HG03103 (cell line): ENCODE measurements around the gene PRLHR.

Experiments
- ATAC-seq: cut with Tn5 transposase; IDR thresholded peaks from one replicate; pipeline ENCODE4 v1.9.1; 2021; ENCODE audit warnings: low read depth; ENCODE audit not compliant: unreplicated experiment

Gene PRLHR

DNA sequence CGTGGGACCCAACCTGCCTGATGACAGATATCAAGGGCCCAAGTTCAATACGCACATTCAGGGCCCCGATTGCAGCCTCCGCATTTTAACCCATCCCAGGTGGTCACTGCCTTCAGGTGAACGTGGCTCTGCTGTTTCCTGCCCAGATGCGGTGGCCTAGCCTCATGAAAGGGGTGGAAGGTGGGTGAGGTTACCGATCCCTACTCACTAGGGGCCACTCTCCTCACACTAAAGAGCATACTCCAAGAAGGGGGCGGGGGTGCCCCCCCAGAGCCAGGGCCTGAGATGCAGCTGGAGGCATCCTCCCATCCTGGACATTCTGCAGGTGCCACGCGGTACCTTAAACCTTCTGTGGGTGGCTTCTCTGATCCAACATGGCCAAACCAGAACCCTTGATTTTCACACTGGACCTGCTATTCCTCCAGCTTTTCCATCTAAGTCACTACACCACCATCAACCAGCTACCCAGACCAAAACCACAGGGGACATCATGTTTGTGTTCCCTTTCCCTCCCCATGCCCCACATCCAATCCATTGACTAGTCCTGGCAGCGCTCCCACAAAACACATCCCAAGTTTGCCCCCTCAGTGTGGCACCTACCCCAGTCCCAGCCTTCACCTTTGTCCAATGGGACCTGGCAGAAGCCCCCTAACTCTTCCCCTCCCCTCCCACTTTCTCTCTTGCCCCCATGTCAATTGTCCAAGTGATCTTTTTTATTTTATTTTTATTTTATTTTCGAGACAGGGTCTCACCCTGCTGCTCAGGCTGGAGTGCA is 30.0 kb downstream of the PRLHR start:
- no peak for ATAC-seq

DNA sequence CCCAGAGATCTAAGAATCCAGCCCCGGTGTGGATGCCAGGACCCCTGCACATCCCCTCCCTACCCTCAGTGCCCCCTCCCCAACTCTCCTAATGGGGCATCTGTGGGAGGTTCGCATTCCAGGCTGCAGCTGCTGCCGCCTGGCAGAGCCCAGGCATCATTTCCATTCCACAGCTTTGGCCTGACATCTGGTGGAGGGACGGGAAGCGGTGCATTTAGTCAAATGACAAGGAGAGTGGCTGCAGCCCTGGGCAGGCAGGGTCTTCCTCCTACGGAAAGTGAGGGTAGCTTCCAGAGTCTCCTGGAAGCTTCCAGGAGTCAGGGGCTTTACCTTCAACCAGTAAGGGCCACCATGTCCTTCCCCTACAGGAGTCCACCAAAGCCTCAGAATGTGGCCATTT is 30.8 kb downstream of the PRLHR start:
- no peak for ATAC-seq

DNA sequence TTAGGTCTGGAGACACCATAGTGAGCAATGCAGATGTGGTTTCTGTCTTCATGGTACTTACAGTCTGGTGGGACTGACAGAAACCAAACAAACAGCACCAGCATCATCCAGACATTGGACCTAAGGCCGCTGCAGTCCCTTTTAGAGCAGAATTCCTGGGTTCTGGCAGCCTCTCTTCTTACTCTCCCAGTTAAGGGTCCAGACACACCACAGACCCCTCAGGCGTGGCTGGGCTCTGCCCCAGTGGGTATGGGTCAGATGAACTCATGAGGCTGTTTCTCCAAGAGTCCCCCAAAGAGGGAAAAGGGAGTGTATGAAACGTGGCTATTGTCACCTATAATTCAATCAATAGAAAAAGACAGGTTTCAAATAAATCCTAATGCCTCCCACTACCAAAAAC is 31.3 kb downstream of the PRLHR start:
- no peak for ATAC-seq

DNA sequence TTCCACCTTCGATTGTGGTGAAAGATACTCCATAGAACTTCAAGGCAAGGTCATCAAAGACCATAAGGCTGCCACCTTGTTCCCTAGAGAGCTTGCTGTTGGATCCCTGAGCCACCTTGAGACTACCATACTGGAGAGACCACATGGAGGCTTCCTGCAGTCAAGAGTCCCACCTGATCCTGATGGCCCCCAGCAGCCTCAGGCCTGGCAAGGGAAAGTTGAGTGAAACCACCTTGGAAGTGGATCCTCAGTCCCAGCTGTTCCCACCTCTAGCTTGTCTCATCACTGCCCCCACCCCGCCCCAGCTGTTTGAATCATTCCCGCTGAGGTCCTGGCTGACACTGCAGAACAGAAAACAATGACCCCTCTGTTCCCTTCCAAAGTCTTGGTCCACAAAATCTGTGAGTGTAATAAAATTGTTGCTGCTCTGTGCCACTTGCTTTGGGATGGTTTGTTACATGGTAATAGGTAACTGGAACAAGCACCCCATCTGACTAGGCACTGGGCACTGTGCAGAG is 32.0 kb downstream of the PRLHR start:
- ATAC-seq = no peak

DNA sequence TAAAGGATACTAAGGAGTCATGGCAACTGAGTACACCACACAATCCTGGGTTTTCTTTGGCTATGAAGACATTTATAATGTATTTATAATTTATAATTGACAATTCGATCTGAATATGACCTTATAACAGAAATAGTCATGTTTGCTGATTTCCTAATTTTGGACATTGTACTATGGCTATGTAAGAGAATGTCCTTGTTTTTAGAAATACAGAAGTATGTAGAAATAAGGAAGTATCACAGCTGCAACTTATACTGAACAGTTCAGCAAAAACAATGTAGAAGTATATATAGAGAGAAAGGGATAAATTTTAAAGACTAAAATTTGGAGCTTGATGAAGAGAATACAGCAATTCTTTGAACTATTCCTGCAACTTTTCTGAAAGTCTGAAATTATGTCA is 32.6 kb downstream of the PRLHR start:
- ATAC-seq = no peak

DNA sequence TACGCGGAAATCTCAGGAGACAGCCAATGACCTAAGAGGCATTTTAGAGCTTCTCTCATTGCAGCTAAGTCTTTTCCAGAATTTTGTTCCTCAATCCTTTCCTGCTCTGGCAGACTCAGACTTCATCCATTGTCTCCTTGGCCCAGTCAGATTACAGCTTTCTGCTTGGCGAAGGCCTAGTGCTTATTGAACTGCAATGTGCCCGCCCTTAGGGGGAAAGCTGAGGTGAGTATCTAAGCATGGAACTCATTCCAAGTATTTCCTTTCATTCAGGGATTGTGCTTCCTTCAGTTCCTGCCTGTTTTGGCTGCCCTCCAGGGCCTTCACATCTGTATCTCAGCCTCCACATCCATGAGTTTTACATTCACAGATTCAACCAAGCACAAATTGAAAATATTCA is 37.5 kb downstream of the PRLHR start:
- no peak for ATAC-seq

DNA sequence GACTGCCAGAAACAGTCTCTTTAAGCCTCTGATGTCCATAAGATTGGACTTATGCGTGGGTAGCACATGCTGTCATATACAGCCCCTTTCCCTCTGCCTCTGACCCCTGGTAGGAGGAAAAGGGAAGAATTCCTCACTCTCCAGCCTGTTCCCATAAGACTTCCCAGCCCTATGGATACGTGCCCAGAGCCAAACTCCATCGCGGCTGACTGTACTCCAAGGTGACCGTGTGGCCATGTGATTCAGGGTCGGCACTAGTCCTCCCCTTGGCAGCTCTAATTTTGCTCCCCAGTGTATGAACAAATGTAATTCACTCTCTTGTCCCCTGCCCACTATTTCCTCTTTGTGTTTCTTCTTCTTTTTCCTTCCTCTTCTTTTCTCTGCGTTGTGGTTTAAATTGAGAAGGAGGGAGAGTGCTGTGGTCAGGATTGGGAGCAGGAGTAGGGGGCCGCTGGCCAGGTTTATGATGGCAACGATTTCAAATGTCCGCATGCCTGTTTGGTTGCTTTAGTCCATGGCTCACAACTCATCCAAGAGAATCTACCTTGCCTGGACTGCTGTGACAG is 43.8 kb downstream of the PRLHR start:
- no peak for ATAC-seq

DNA sequence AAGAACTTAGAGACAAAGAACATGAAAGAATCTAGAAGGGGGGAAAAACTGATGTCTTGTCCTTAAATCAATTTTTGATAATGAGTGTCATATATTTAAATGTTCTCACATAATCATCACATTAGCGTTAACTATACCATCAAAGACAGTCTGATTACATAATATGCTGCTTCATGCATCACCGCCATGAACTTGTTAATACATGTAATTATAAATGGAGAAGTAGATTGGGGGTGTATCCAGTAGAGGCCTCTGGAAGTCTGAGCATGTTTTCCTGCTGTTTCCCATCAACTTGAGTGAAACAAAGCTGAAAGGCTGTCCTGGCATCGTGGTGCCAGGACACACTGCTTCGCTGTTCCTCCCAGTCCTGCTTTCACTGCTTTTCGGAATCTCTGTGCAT is 48.2 kb downstream of the PRLHR start:
- ATAC-seq = no peak

DNA sequence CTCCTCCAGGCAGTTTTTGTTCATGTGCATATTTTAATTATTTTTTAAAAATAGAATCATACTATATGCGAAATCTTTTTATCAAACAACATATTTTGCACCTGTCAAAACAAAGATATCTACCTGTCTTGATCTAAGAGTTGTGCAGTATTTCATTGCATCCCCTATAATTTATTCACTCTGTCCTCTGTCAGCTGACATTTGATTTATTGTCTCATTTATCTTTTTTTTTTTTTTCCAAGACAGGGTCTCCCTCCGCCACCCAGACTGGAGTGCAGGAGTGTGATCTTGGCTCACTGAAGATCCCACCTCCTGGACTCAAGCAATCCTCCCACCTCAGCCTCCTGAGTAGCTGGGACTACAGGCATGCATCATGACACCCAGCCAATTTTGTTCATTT is 49.0 kb downstream of the PRLHR start:
- no peak for ATAC-seq

DNA sequence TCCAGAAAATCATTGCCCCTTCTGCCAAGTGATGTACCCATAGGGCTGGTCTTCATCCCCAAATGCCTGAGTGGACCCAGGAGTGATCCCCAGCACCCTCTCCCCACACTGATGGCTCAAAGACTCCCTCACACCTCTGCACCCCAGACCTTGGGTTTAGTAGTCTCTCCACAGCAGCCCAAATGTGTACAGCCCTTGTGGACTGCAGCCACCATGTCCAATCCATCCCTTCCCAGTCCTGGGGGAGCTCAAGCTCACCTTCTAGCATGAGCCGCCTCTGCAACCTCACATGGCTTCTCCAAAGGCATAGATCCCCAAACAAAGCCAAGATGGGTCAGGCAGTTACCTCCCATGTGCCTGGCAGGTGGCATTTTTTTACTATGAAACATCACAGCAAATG is 50.1 kb downstream of the PRLHR start:
- ATAC-seq = no peak

DNA sequence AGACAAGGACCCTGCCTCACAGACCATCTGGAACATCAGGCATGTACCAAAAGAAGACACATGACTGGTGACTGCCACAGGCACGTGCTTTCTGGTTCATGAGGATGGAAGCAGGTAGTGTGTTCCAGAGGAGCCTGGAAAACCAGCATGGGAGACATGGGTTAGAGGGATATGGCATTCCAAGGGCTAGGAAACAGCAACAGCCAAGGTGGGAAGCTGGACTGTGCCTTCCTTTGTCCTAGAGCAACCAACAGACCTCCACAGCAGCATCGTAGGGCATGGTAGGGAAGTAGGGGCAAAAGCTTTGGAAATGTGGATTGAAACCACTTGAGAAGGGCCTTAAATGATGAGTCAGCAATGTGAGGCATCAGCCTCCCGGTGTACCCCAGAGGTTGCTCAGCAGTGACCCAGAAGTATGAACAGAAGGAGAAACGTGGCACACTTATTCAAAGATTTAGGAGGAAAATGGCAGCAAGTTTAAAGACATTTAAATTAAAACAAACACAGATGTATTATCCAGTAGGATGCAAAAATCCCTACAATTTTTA is 51.0 kb downstream of the PRLHR start:
- ATAC-seq = no peak

DNA sequence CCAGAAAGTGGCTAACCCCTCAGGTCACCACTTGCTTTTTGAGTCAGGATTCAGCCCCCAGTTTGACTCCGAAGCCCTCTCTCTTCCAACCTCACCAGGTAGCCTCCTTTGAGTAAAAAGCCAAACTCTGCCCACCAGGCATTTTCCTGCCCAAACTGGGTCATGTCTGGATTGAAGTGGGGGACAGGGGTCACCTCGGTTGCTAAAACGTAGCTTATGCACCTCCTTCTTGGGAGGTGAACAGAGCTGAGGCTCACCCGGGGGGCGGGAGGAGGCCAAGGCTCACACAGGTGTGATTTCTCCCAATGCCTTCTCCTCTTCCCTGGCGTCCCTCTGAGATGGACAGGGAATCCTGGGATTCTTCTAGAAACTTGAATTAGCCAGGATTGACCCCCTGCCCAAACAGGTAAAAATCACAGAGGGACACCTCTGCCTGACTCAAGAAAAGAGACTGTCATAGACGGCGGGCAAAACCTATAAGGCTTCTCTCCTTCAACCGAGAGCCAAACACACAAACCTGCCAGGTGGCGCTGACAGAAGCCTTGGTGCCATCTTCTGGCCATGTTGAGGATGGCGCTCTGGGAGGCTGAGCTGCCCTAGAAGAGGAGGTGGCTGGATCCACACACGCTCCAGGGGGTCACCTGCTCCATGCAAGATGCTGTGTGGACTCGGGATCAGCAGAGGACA is 51.6 kb downstream of the PRLHR start:
- no peak for ATAC-seq

DNA sequence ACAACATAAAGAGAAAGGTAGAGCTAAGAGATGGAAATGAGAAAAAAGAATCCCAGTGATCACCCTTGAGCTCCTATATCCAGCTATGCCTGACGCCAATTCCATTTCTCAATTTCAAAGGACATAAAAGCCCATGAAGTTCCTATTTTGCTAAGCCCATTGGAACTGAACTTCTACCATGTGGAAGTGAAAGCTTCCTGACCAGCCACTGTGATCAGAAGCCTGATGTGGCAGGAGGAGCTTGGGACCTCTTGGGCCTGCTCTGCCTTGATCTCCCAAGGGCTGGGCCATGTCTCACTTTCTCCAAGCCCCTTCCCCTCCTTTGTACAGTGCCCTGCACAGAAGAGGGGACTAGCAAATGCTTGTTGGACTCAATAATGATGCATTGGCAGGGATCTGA is 52.7 kb downstream of the PRLHR start:
- ATAC-seq = no peak

DNA sequence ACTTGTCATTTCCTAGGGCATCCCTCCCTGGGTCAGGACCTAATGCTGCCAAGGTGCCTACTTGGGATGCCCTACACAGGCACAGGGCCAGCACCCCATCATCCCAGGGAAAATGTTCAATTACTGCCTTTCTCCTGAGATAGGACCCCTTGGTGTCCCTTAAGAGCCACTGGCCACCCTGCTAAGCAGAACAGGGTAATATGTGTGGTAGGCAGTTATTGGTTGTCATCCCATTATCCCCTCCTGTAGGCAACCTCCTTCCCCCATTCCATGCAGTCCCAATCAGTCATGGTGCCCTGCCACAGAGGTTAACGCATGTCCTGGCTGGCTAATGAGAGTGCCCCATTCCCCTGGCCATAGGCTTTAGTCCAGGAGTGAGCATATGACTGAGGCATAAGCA is 53.2 kb downstream of the PRLHR start:
- ATAC-seq = no peak

DNA sequence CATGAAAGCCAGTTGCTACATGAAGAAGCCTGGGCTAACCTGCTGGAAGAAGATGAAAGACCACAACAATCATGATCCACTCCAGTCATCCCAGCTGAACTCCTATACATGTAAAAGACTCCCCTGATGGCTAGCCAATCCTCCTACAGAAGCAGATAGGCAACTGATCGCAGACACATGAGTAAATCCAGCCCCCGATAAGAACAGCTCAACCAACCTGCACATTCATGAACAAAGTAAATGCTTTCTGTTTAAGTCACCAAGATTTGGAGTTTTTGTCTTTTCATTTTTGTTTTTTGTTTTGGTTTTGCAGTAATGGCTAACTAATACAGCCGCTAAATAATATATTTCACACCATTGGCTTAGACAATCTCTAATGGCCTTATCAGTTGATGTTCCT is 53.7 kb downstream of the PRLHR start:
- no peak for ATAC-seq
